Measurements from ENCODE around the gene DPH6.

- TF ChIP-seq CTCF (IDR thresholded peaks at IDR 0.05; ENCODE audit: low read depth, low read length) (no peak), EZH2phosphoT487 (IDR thresholded peaks at IDR 0.05; ENCODE audit: low read depth) (no peak)
Measured at GRCh38 chr15:35466476-35466875, 79.5 kb downstream of the DPH6 start.
